PC-3 (cell line): Measurements from ENCODE around the gene NUDT8. TPM values are rescaled to one million over a fixed set of nuclear protein-coding genes. Genes with fewer than 3 reads are reported as not detected.

Source experiments
- ATAC-seq: fragments of 200-7000 bp; cut with Tn5 transposase; 2 replicates; pipeline ENCODE4 v1.9.1; 2020; ENCODE audit warnings: mild to moderate bottlenecking, moderate library complexity
- Bru-seq: library from RNA; stranded (reverse); fragments of 400-500 nt; gene quantifications from one replicate; lab custom pipeline; 2021; lab: Mats Ljungman, UMichigan
- BruChase-seq, 2 experiments: library from RNA; stranded (reverse); fragments of 400-500 nt; gene quantifications; one replicate each; lab custom pipeline; 2021; lab: Mats Ljungman, UMichigan
- BruUV-seq: library from RNA; stranded (reverse); fragments of 400-500 nt; replicated peaks from 2 replicates; lab custom pipeline; 2021; lab: Mats Ljungman, UMichigan
- CTCF ChIA-PET: fragments of 300-600 bp; sonication (Branson Sonifier 250); formaldehyde crosslinking; loops from one replicate; lab custom pipeline; 2022; ENCODE audit warnings: antibody characterized with exemption; lab: Charles Lee
- POLR2A ChIA-PET: fragments of 300-600 bp; sonication (Branson Sonifier 250); formaldehyde crosslinking; loops from one replicate; lab custom pipeline; 2022; ENCODE audit warnings: antibody characterized with exemption; ENCODE audit not compliant: unreplicated experiment; lab: Charles Lee
- DNase-seq: peaks from one replicate; pipeline ENCODE4 v3.0.0-alpha.2; 2015
- H2AFZ ChIP-seq: fragments of 300-600 bp; sonication (generic); 2 replicates; pipeline ENCODE4 v1.6.0; 2016; ENCODE audit warnings: antibody characterized with exemption, low read length
- H3F3A ChIP-seq: fragments of 300-600 bp; sonication (generic); one replicate; pipeline ENCODE4 v1.6.0; 2017; ENCODE audit warnings: antibody characterized with exemption, low read length, control low read depth, mild to moderate bottlenecking; ENCODE audit not compliant: unreplicated experiment
- H3K27ac ChIP-seq: fragments of 300-600 bp; sonication (generic); 2 replicates; pipeline ENCODE4 v1.5.1; 2016; ENCODE audit warnings: mild to moderate bottlenecking, low read length
- H3K27me3 ChIP-seq: fragments of 300-600 bp; sonication (generic); 2 replicates; pipeline ENCODE4 v1.6.1; 2016; ENCODE audit warnings: low read length, mixed read lengths
- H3K36me3 ChIP-seq: fragments of 300-600 bp; sonication (generic); 2 replicates; pipeline ENCODE4 v1.6.1; 2016; ENCODE audit warnings: low read depth, mixed run types, low read length, mixed read lengths
- H3K4me1 ChIP-seq: fragments of 300-600 bp; sonication (generic); 2 replicates; pipeline ENCODE4 v1.5.1; 2016; ENCODE audit warnings: low read length; ENCODE audit not compliant: insufficient read depth
- H3K4me2 ChIP-seq: fragments of 300-600 bp; sonication (generic); 2 replicates; pipeline ENCODE4 v1.6.0; 2016; ENCODE audit warnings: low read length
- H3K4me3 ChIP-seq: fragments of 300-600 bp; sonication (generic); 2 replicates; pipeline ENCODE4 v1.5.1; 2016; ENCODE audit warnings: mild to moderate bottlenecking, low read length, mixed read lengths
- H3K79me2 ChIP-seq: fragments of 300-600 bp; sonication (generic); 2 replicates; pipeline ENCODE4 v1.6.1; 2017; ENCODE audit warnings: low read length, mixed read lengths
- H3K9ac ChIP-seq: fragments of 300-600 bp; sonication (generic); 2 replicates; pipeline ENCODE4 v1.6.0; 2016; ENCODE audit warnings: mild to moderate bottlenecking, low read length
- H3K9me2 ChIP-seq: fragments of 300-600 bp; sonication (generic); replicated peaks from 2 replicates; pipeline ENCODE4 v1.6.1; 2016; ENCODE audit warnings: mixed run types, low read length, mixed read lengths
- H3K9me3 ChIP-seq: fragments of 300-600 bp; sonication (generic); 2 replicates; pipeline ENCODE4 v1.6.1; 2016; ENCODE audit warnings: low read length, mixed read lengths
- H4K20me1 ChIP-seq: fragments of 300-600 bp; sonication (generic); 2 replicates; pipeline ENCODE4 v1.6.1; 2016; ENCODE audit warnings: low read length, mixed read lengths
- EZH2 ChIP-seq: fragments of 300-600 bp; sonication (generic); IDR thresholded peaks from one replicate; pipeline ENCODE4 v1.6.1; 2017; ENCODE audit warnings: antibody characterized with exemption, mild to moderate bottlenecking, low read length; ENCODE audit not compliant: unreplicated experiment
- EZH2phosphoT487 ChIP-seq: fragments of 300-600 bp; sonication (generic); IDR thresholded peaks from 2 replicates; pipeline ENCODE4 v1.6.1; 2018; ENCODE audit warnings: mild to moderate bottlenecking, antibody characterized with exemption, low read length, borderline replicate concordance
- intact Hi-C: fragments of 100-400 bp; cut with micrococcal nuclease; formaldehyde crosslinking; loops from 2 replicates; pipeline ENCODE4 v1.9.0; 2023
- long read RNA-seq: library from polyadenylated mRNA; unstranded; transcript quantifications from one replicate; pipeline ENCODE4 v2.0.0, GENCODE V29; 2021; ENCODE audit not compliant: unreplicated experiment
- total RNA-seq: library from RNA; depleted of rRNA; stranded (reverse); fragments of >200 nt; gene quantifications from 2 replicates; pipeline ENCODE4 v1.2.3, GENCODE V29; 2014; rRNA removed
- TF ChIP-seq, protein P1 (sequence below): fragments of 300-600 bp; sonication (generic); conservative IDR thresholded peaks from 2 replicates; pipeline ENCODE4 v1.5.1; 2017; ENCODE audit warnings: antibody characterized with exemption, low read depth, mild to moderate bottlenecking, low read length

NUDT8 gene, protein sequence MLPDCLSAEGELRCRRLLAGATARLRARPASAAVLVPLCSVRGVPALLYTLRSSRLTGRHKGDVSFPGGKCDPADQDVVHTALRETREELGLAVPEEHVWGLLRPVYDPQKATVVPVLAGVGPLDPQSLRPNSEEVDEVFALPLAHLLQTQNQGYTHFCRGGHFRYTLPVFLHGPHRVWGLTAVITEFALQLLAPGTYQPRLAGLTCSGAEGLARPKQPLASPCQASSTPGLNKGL
- total RNA-seq (36.3 and 50.6 TPM in 2 replicates), Bru-seq, nascent RNA (percentile 54 among the genes with signal in this experiment), BruChase-seq, experiment 1, labeled RNA remaining after a 6-hour chase (percentile 44 among the genes with signal in this experiment), BruChase-seq, experiment 2, labeled RNA remaining after a 2-hour chase (percentile 57 among the genes with signal in this experiment)
- long read RNA-seq, transcript NUDT8-201 (3 exons, 809 nt): minor isoform, 5 of 24 reads
- long read RNA-seq, transcript NUDT8-202 (4 exons, 728 nt): major isoform, 10 of 24 reads
- long read RNA-seq, partial matches to known transcripts: 2 of 24 reads
- long read RNA-seq, other reads (novel, unspliced or antisense): 4 of 24 reads

DNA sequence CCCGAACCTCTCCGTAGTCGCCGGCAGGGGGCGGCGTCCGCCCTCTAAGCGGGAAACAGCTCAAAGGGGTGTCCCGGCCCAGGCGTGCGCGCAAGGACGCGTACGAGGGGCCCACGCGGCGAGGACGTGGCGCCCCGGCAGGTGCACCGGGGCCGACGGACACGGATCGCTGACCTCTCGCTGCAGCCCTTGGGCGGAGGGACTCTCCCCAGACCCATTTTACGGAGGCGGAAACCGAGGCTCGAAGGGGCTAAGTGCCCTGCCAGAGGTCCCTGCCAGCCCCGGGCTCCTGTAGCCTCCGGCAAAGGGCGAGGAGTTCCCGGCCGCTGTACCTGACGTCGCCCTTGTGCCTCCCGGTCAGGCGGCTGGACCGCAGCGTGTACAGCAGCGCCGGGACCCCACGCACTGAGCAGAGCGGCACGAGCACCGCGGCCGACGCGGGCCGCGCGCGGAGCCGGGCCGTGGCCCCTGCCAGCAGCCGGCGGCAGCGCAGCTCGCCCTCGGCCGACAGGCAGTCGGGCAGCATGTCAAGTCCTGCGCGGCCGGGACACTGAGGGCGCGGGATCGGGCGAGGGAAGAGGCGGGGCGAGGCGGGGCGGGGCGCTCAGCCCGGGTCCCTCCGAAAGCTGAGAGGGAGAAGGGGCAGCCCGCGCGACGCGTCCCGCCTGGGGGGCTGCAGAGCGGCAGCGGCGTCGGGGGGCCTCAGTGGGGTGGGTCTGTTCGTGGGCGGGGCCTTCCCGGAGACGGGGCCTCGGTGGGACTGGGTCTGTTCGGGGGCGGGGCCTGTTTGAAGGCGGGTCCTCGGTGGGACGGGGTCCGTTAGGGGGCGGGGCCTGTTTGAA lies at the start of gene NUDT8:
NUDT8 (minus strand) TSS at position 552 of the 842 bp plus-strand sequence; CDS start at position 526, 26 bp downstream.
- Histone ChIP-seq H3K9me3 (no peaks in the 10 kb centered on the region), H3F3A (no peaks in the 10 kb centered on the region), H3K9ac (peak within 1 kb of the TSS; percentile 76), H4K20me1 (no peaks in the 10 kb centered on the region), H3K9me2 (no peaks in the 10 kb centered on the region), H2AFZ (peak within 1 kb of the TSS; percentile 93), H3K36me3 (no peaks in the 10 kb centered on the region), H3K27ac (peak within 1 kb of the TSS; percentile 56), H3K27me3 (no peaks in the 10 kb centered on the region), H3K4me2 (peak within 1 kb of the TSS; percentile 98), H3K4me3 (peak within 1 kb of the TSS; percentile 92), H3K79me2 (no peaks in the 10 kb centered on the region), H3K4me1 (peaks cover 18% of the 10 kb centered on the region)
- DNase-seq (peak; percentile 93), ATAC-seq (peak; percentile 69)
- intact Hi-C loops: loop anchor here (1.0 kb wide), 1 partner anchor 30 kb away; no protein-coding TSS in a partner anchor
- CTCF ChIA-PET: interaction anchor here (0.7 to 2.9 kb wide), 6 partner anchors 11 to 387 kb away, joined by 3 to 32 read pairs (median 4); no protein-coding TSS in a partner anchor
- no TSS peak for BruUV-seq
- POLR2A ChIA-PET: interaction anchor here (0.6 to 0.9 kb wide), 2 partner anchors 28 to 228 kb away, joined by 5 to 8 read pairs; partner anchors contain the start of gene PPP1CA
- TF ChIP-seq EZH2phosphoT487 (peak; percentile 59; the same call in 1 of the 2 replicates), EZH2 (no peak)
- TF ChIP-seq, protein P1, sequence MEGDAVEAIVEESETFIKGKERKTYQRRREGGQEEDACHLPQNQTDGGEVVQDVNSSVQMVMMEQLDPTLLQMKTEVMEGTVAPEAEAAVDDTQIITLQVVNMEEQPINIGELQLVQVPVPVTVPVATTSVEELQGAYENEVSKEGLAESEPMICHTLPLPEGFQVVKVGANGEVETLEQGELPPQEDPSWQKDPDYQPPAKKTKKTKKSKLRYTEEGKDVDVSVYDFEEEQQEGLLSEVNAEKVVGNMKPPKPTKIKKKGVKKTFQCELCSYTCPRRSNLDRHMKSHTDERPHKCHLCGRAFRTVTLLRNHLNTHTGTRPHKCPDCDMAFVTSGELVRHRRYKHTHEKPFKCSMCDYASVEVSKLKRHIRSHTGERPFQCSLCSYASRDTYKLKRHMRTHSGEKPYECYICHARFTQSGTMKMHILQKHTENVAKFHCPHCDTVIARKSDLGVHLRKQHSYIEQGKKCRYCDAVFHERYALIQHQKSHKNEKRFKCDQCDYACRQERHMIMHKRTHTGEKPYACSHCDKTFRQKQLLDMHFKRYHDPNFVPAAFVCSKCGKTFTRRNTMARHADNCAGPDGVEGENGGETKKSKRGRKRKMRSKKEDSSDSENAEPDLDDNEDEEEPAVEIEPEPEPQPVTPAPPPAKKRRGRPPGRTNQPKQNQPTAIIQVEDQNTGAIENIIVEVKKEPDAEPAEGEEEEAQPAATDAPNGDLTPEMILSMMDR: peak; percentile 97

DNA sequence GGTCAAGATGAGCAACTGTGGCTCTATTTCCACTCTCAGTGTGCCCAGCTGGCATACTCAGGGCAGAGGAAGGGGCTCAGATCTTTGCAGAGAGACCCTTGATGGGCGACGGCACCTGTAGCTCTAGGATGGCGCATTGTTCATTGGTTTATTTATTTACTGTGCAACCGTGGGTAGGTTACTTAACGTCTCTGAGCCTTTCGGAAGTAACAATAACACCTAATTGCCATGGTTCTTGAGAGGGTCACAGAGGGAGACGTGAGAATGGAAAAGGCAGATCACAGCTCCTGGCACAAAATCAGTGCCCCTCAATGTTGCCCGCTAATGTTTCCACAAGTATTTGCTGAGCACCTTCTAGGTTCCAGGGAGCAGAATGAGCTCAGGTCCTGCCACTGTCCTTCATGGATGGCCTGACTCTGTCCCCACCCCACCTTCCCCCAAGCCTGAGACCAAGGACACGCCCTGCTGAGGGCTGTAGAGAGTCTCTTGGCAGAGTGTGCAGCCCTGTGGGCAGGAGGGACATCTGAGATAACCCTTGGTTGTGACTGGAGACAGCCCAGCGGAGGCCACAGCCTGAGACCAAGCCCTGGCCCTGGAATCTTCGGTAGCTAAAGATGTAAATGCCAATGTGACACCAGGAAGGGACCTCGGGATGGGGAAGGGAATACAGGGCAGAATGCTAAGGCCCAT lies 45.5 kb upstream of the NUDT8 start:
- intact Hi-C loops: no loop called here
- Histone ChIP-seq H3K79me2 (no peaks in the 10 kb centered on the region), H3K4me3 (no peak overlapping the region; the same call in 1 of the 2 replicates), H3K9me3 (no peaks in the 10 kb centered on the region), H3K4me2 (peak overlapping the region; percentile 62), H3K9ac (no peak overlapping the region), H3F3A (no peaks in the 10 kb centered on the region), H3K9me2 (no peaks in the 10 kb centered on the region), H2AFZ (peak overlapping the region; percentile 37; the same call in 1 of the 2 replicates), H3K27me3 (no peaks in the 10 kb centered on the region), H3K4me1 (peaks cover 20% of the 10 kb centered on the region), H3K36me3 (no peaks in the 10 kb centered on the region), H3K27ac (peak overlapping the region; percentile 31), H4K20me1 (no peaks in the 10 kb centered on the region)
- ChIA-PET CTCF (no interaction called here), POLR2A (no interaction called here)
- TF ChIP-seq EZH2phosphoT487: no peak
- ATAC-seq (no peak), DNase-seq (no peak)
- no TSS peak for BruUV-seq
